ENCODE results near the gene C20orf173.

GRCh38 chr20:35504751-35505150, 24.7 kb downstream of the C20orf173 start:
- TF ChIP-seq EZH2 (IDR thresholded peaks at IDR 0.05; ENCODE audit: low read length, missing control alignments) (no peak), CTCF (conservative IDR thresholded peaks at IDR 0.05 in 1 of 2, IDR thresholded peaks at IDR 0.05 in 1 of 2; ENCODE audit: low read depth in 1 of 2, low read length in 2 of 2) (no peak)

All from fibroblast of lung (primary cell).